Vagina (tissue), 2 donors: Measurements from ENCODE around the gene RELL1.

Experiments
- POLR2A ChIP-seq, 2 donors: fragments of 450-650 bp; IDR thresholded peaks; one replicate each; pipeline ENCODE4 v1.6.1; 2017; ENCODE audit warnings: antibody characterized with exemption in 2 of 2, mild to moderate bottlenecking in 2 of 2, moderate library complexity in 2 of 2
- POLR2AphosphoS5 ChIP-seq, 2 donors: sonication (generic); formaldehyde crosslinking; IDR thresholded peaks; one replicate each; pipeline ENCODE4 v1.9.0; 2017; ENCODE audit warnings: antibody characterized with exemption in 2 of 2, mild to moderate bottlenecking in 2 of 2, low read depth in 1 of 2; ENCODE audit not compliant: insufficient read depth in 1 of 2
- TF ChIP-seq, protein P1 (sequence below), 3 experiments: fragments of 450-650 bp in 2 of 3; fragments of 200-600 bp in 1 of 3; sonication (generic) in 1 of 3; IDR thresholded peaks; one replicate each; pipeline ENCODE4 v1.5.1; 2017 to 2019; ENCODE audit warnings: antibody characterized with exemption in 3 of 3, mild to moderate bottlenecking in 2 of 3, moderate library complexity in 2 of 3

DNA sequence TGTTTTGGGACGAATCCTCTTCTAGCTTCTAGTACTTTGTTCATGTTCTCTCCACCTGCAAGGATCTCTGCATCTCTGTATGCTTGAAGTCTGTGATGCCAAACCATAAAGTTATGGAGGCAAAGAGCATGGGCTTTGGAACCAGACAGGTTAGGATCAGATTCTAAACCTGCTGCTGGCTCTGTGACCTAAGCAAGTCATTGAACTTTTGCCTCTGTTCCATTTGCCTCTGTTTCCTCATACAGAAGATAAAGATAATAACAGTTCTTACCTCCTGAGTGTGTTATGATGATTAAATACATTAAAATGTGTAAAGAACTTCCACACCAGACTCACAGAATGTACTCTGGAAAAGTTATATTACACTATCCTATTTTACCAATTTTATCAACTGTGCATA is 41.5 kb upstream of the RELL1 start:
- no peak for TF ChIP-seq POLR2A (IDR thresholded peaks at IDR 0.05)
- TF ChIP-seq, protein P1, sequence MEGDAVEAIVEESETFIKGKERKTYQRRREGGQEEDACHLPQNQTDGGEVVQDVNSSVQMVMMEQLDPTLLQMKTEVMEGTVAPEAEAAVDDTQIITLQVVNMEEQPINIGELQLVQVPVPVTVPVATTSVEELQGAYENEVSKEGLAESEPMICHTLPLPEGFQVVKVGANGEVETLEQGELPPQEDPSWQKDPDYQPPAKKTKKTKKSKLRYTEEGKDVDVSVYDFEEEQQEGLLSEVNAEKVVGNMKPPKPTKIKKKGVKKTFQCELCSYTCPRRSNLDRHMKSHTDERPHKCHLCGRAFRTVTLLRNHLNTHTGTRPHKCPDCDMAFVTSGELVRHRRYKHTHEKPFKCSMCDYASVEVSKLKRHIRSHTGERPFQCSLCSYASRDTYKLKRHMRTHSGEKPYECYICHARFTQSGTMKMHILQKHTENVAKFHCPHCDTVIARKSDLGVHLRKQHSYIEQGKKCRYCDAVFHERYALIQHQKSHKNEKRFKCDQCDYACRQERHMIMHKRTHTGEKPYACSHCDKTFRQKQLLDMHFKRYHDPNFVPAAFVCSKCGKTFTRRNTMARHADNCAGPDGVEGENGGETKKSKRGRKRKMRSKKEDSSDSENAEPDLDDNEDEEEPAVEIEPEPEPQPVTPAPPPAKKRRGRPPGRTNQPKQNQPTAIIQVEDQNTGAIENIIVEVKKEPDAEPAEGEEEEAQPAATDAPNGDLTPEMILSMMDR (IDR thresholded peaks at IDR 0.05): no peak
- no peak for TF ChIP-seq POLR2AphosphoS5 (IDR thresholded peaks at IDR 0.05; ENCODE audit: insufficient read depth in 1 of 2, low read depth in 1 of 2)
